ENCODE data around the gene DHCR7.

Gene DHCR7

GRCh38 chr11:71476031-71476430 lies 27.8 kb upstream of the DHCR7 start:
- H3K27ac ChIP-seq, result no peak overlapping the region
- no peak for TF ChIP-seq CTCF (IDR thresholded peaks at IDR 0.05)
- no peaks in the 10 kb centered on the region for H3K27me3 ChIP-seq
- DNase-seq, result no peak
- H3K4me1 ChIP-seq, result no peaks in the 10 kb centered on the region
- H3K9me3 ChIP-seq, result no peaks in the 10 kb centered on the region
- intact Hi-C loops (cut with DNase I; ENCODE audit: low total_unique reads), result no loop called here
- peaks cover 76 to 100% (median 85%) of the 10 kb centered on the region in 3 donors for H3K36me3 ChIP-seq
- H3K4me3 ChIP-seq, result no peak overlapping the region

- no peak overlapping the region for H3K27ac ChIP-seq
- TF ChIP-seq CTCF (IDR thresholded peaks at IDR 0.05), result no peak
- no peaks in the 10 kb centered on the region for H3K9me3 ChIP-seq
- no peaks in the 10 kb centered on the region for H3K27me3 ChIP-seq
- no peaks in the 10 kb centered on the region for H3K4me1 ChIP-seq
- no peak overlapping the region for H3K4me3 ChIP-seq
- H3K36me3 ChIP-seq, result peaks cover 67 to 91% (median 74%) of the 10 kb centered on the region in 3 donors
- intact Hi-C loops (cut with DNase I; ENCODE audit: low total_unique reads), result no loop called here
- DNase-seq, result no peak
These were observed 26.7 kb upstream of the DHCR7 start for GRCh38 chr11:71474771-71475483.

GRCh38 chr11:71474141-71474770 lies 26.1 kb upstream of the DHCR7 start:
- Histone ChIP-seq H3K36me3 (peaks cover 60 to 85% (median 67%) of the 10 kb centered on the region in 3 donors), H3K4me1 (no peaks in the 10 kb centered on the region), H3K9me3 (no peaks in the 10 kb centered on the region), H3K27me3 (no peaks in the 10 kb centered on the region), H3K27ac (no peak overlapping the region), H3K4me3 (no peak overlapping the region)
- TF ChIP-seq CTCF (IDR thresholded peaks at IDR 0.05), result no peak
- intact Hi-C loops (cut with DNase I; ENCODE audit: low total_unique reads), result no loop called here
- DNase-seq, result no peak

- intact Hi-C loops (cut with DNase I; ENCODE audit: low total_unique reads), result no loop called here
- DNase-seq, result no peak
- Histone ChIP-seq H3K27me3 (no peaks in the 10 kb centered on the region), H3K36me3 (peaks cover 55 to 79% (median 67%) of the 10 kb centered on the region in 3 donors), H3K4me1 (no peaks in the 10 kb centered on the region), H3K27ac (no peak overlapping the region), H3K9me3 (no peaks in the 10 kb centered on the region), H3K4me3 (no peak overlapping the region)
- TF ChIP-seq CTCF (IDR thresholded peaks at IDR 0.05), result no peak
These were observed 25.5 kb upstream of the DHCR7 start for GRCh38 chr11:71473793-71474080.

- no peaks in the 10 kb centered on the region for H3K4me1 ChIP-seq
- no peaks in the 10 kb centered on the region for H3K9me3 ChIP-seq
- DNase-seq, result no peak
- no peak for TF ChIP-seq CTCF (IDR thresholded peaks at IDR 0.05)
- intact Hi-C loops (cut with DNase I; ENCODE audit: low total_unique reads), result no loop called here
- H3K27me3 ChIP-seq, result no peaks in the 10 kb centered on the region
- no peak overlapping the region for H3K4me3 ChIP-seq
- H3K27ac ChIP-seq, result no peak overlapping the region
- peaks cover 49 to 74% (median 61%) of the 10 kb centered on the region in 3 donors for H3K36me3 ChIP-seq
These were observed 25.0 kb upstream of the DHCR7 start for GRCh38 chr11:71472941-71473792.
